Osteoblast (primary cell): Measurements from ENCODE around the gene TMEM266. TPM values are rescaled to one million over a fixed set of nuclear protein-coding genes. Genes with fewer than 3 reads are reported as not detected.

Source experiments
- DNase-seq: peaks from one replicate; pipeline ENCODE4 v3.0.0; 2011; ENCODE audit warnings: low spot score, mixed read lengths; ENCODE audit not compliant: insufficient read length; ENCODE audit errors: missing footprints
- H2AFZ ChIP-seq: 2 replicates; pipeline ENCODE4 v1.6.0; 2011; ENCODE audit warnings: mild to moderate bottlenecking, low read length
- H3K27ac ChIP-seq: 2 replicates; pipeline ENCODE4 v1.5.1; 2011; ENCODE audit warnings: mild to moderate bottlenecking, low read depth, low read length, moderate library complexity
- H3K27me3 ChIP-seq: 2 replicates; pipeline ENCODE4 v1.6.0; 2012; ENCODE audit warnings: mild to moderate bottlenecking, control low read depth, inconsistent platforms, low read length, moderate library complexity; ENCODE audit not compliant: insufficient read depth
- H3K36me3 ChIP-seq: 2 replicates; pipeline ENCODE4 v1.5.1; 2011; ENCODE audit warnings: mild to moderate bottlenecking, low read length, control low read depth, moderate library complexity; ENCODE audit not compliant: insufficient read depth
- H3K4me1 ChIP-seq: 2 replicates; pipeline ENCODE4 v1.5.1; 2011; ENCODE audit warnings: mild to moderate bottlenecking, low read length, control low read depth, moderate library complexity; ENCODE audit not compliant: insufficient read depth
- H3K4me2 ChIP-seq: 2 replicates; pipeline ENCODE4 v1.6.0; 2011; ENCODE audit warnings: mild to moderate bottlenecking, low read length; ENCODE audit not compliant: insufficient read depth
- H3K4me3 ChIP-seq: fragments of 200-600 bp; sonication (generic); 3 replicates; pipeline ENCODE4 v1.5.1; 2012; ENCODE audit warnings: mild to moderate bottlenecking, low read length, inconsistent platforms; ENCODE audit not compliant: insufficient read depth
- H3K79me2 ChIP-seq: 2 replicates; pipeline ENCODE4 v1.6.0; 2012; ENCODE audit warnings: mild to moderate bottlenecking, low read length, control low read depth, inconsistent platforms; ENCODE audit not compliant: insufficient read depth
- H3K9me3 ChIP-seq: 2 replicates; pipeline ENCODE4 v1.5.1; 2011; ENCODE audit warnings: low read depth, low read length, control low read depth
- H4K20me1 ChIP-seq: 2 replicates; pipeline ENCODE4 v1.6.0; 2012; ENCODE audit warnings: mild to moderate bottlenecking, low read length, control low read depth; ENCODE audit not compliant: insufficient read depth
- total RNA-seq: library from RNA; depleted of rRNA; stranded (reverse); fragments of >200 nt; gene quantifications from 2 replicates; pipeline ENCODE4 v1.2.3, GENCODE V29; 2012
- TF ChIP-seq, protein P1 (sequence below): IDR thresholded peaks from 2 replicates; pipeline ENCODE4 v1.5.1; 2011; ENCODE audit warnings: mild to moderate bottlenecking, low read depth, low read length, moderate library complexity; ENCODE audit errors: extremely low read depth

The TMEM266 gene
- total RNA-seq, 1 donor: not detected

DNA sequence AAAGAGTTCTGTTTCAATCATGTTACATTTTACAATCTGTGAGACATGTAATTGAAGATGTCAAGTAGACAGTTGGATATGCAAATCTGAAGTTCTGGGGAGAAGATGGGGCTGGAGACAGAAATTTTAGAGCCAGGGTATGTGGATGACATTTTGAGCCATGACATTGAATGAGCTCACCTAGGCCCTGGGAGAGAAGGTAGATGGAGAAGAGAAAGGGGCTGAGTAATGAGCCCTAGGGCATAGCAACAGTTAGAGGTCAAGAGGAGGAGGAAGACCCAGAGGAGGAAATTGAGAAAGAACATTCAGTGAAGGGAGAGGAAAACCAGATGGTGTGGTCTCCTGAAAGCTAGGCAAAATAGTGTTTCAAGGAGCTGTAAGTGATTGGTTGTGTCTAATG, 15.3 kb downstream of the TMEM266 start:
- H3K27ac ChIP-seq: no peak overlapping the region
- no peaks in the 10 kb centered on the region for H3K9me3 ChIP-seq
- no peak overlapping the region for H3K4me2 ChIP-seq
- H3K4me1 ChIP-seq: no peaks in the 10 kb centered on the region
- TF ChIP-seq, protein P1, sequence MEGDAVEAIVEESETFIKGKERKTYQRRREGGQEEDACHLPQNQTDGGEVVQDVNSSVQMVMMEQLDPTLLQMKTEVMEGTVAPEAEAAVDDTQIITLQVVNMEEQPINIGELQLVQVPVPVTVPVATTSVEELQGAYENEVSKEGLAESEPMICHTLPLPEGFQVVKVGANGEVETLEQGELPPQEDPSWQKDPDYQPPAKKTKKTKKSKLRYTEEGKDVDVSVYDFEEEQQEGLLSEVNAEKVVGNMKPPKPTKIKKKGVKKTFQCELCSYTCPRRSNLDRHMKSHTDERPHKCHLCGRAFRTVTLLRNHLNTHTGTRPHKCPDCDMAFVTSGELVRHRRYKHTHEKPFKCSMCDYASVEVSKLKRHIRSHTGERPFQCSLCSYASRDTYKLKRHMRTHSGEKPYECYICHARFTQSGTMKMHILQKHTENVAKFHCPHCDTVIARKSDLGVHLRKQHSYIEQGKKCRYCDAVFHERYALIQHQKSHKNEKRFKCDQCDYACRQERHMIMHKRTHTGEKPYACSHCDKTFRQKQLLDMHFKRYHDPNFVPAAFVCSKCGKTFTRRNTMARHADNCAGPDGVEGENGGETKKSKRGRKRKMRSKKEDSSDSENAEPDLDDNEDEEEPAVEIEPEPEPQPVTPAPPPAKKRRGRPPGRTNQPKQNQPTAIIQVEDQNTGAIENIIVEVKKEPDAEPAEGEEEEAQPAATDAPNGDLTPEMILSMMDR: no peak
- no peaks in the 10 kb centered on the region for H3K79me2 ChIP-seq
- peaks cover 5% of the 10 kb centered on the region for H3K27me3 ChIP-seq
- no peaks in the 10 kb centered on the region for H4K20me1 ChIP-seq
- H3K4me3 ChIP-seq: no peak overlapping the region
- no peak for DNase-seq
- no peak overlapping the region for H2AFZ ChIP-seq
- H3K36me3 ChIP-seq: no peaks in the 10 kb centered on the region

- no peaks in the 10 kb centered on the region for H3K36me3 ChIP-seq
- H3K4me2 ChIP-seq: no peak overlapping the region
- peaks cover under 1% of the 10 kb centered on the region for H3K27me3 ChIP-seq
- no peaks in the 10 kb centered on the region for H4K20me1 ChIP-seq
- TF ChIP-seq, protein P1: no peak
- H3K79me2 ChIP-seq: no peaks in the 10 kb centered on the region
- no peak overlapping the region for H3K27ac ChIP-seq
- no peaks in the 10 kb centered on the region for H3K9me3 ChIP-seq
- H2AFZ ChIP-seq: no peak overlapping the region
- H3K4me3 ChIP-seq: no peak overlapping the region
- no peaks in the 10 kb centered on the region for H3K4me1 ChIP-seq
- no peak for DNase-seq
These were observed 18.6 kb downstream of the TMEM266 start for GRCh38 chr15:76078285-76078877.

DNA sequence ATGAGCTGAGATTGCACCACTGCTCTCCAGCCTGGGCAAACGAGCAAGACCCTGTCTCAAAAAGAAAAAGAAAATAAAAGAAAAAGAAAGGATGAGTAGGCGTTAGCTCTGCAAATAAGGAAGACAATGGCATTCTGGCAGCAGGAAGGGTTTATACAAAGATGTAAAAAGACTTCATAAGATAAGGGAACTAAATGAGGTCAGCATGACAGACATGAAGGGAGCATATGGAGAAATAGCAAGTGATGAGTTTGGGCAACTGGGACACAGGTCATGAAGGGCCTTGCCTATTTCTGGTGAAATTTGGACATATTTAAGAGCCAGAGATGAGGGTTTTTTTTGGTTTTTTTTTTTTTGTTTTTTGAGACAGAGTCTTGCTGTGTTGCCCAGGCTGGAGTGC, 24.5 kb downstream of the TMEM266 start:
- H4K20me1 ChIP-seq: no peaks in the 10 kb centered on the region
- no peak overlapping the region for H3K4me3 ChIP-seq
- no peak overlapping the region for H2AFZ ChIP-seq
- no peak for DNase-seq
- TF ChIP-seq, protein P1: no peak
- no peak overlapping the region for H3K27ac ChIP-seq
- no peaks in the 10 kb centered on the region for H3K4me1 ChIP-seq
- no peaks in the 10 kb centered on the region for H3K9me3 ChIP-seq
- H3K36me3 ChIP-seq: no peaks in the 10 kb centered on the region
- no peak overlapping the region for H3K4me2 ChIP-seq
- H3K27me3 ChIP-seq: peaks cover 7% of the 10 kb centered on the region
- H3K79me2 ChIP-seq: no peaks in the 10 kb centered on the region

GRCh38 chr15:76098685-76099084, 38.9 kb downstream of the TMEM266 start:
- no peaks in the 10 kb centered on the region for H3K9me3 ChIP-seq
- no peak overlapping the region for H3K27ac ChIP-seq
- H2AFZ ChIP-seq: no peak overlapping the region
- no peak overlapping the region for H3K4me3 ChIP-seq
- no peak overlapping the region for H3K4me2 ChIP-seq
- H3K27me3 ChIP-seq: peaks cover 11% of the 10 kb centered on the region
- H3K79me2 ChIP-seq: no peaks in the 10 kb centered on the region
- no peaks in the 10 kb centered on the region for H3K4me1 ChIP-seq
- no peaks in the 10 kb centered on the region for H3K36me3 ChIP-seq
- TF ChIP-seq, protein P1: no peak
- DNase-seq: no peak
- H4K20me1 ChIP-seq: no peaks in the 10 kb centered on the region
